Activated CD4-positive, alpha-beta T cell treated with anti-CD3 and anti-CD28 coated beads, Interleukin-2, amount 10 ng/mL, durations not matched to agents 24 days and 14 days (primary cell): ENCODE data around the gene ARL3. TPM values are rescaled to one million over a fixed set of nuclear protein-coding genes. Genes with fewer than 3 reads are reported as not detected.

Source experiments
- DNase-seq: peaks from one replicate; pipeline ENCODE4 v3.0.0; 2022
- H3K27ac Mint-ChIP-seq: one replicate; pipeline ENCODE4 v1.8.0; 2022; ENCODE audit warnings: mild to moderate bottlenecking, mixed read lengths
- H3K27me3 Mint-ChIP-seq: one replicate; pipeline ENCODE4 v1.8.0; 2022; ENCODE audit warnings: mixed read lengths
- H3K36me3 Mint-ChIP-seq: one replicate; pipeline ENCODE4 v1.8.0; 2022; ENCODE audit warnings: low read depth, mild to moderate bottlenecking, mixed read lengths
- H3K4me1 Mint-ChIP-seq: one replicate; pipeline ENCODE4 v1.8.0; 2021; ENCODE audit warnings: mixed read lengths
- H3K4me3 Mint-ChIP-seq: one replicate; pipeline ENCODE4 v1.8.0; 2022; ENCODE audit warnings: mild to moderate bottlenecking, moderate library complexity, mixed read lengths
- H3K9me3 Mint-ChIP-seq: one replicate; pipeline ENCODE4 v1.8.0; 2021; ENCODE audit warnings: mixed read lengths
- intact Hi-C: fragments of 100-400 bp; cut with micrococcal nuclease; formaldehyde crosslinking; loops from one replicate; pipeline ENCODE4 v1.15.1; 2023
- total RNA-seq: library from RNA; stranded (reverse); gene quantifications from 2 replicates; pipeline ENCODE4 v1.2.3, GENCODE V29; 2022

ARL3 gene
- total RNA-seq, 1 donor from 2014 or later: 6.4 TPM

GRCh38 chr10:102654969-102655368 lies 59.2 kb downstream of the ARL3 start:
- Mint-ChIP-seq H3K27me3 (no peaks in the 10 kb centered on the region), H3K4me1 (peaks cover 60% of the 10 kb centered on the region), H3K4me3 (no peak overlapping the region), H3K27ac (no peak overlapping the region), H3K36me3 (peaks cover 53% of the 10 kb centered on the region), H3K9me3 (no peaks in the 10 kb centered on the region)
- DNase-seq: no peak
- intact Hi-C loops: no loop called here

- peaks cover 53% of the 10 kb centered on the region for H3K36me3 Mint-ChIP-seq
- H3K4me1 Mint-ChIP-seq: peaks cover 60% of the 10 kb centered on the region
- intact Hi-C loops: no loop called here
These were observed 59.6 kb downstream of the ARL3 start for GRCh38 chr10:102654566-102654965.

GRCh38 chr10:102653060-102653459 lies 61.1 kb downstream of the ARL3 start:
- Mint-ChIP-seq H3K27ac (peak overlapping the region; percentile 89), H3K27me3 (no peaks in the 10 kb centered on the region), H3K4me1 (peaks cover 65% of the 10 kb centered on the region), H3K36me3 (peaks cover 51% of the 10 kb centered on the region), H3K9me3 (no peaks in the 10 kb centered on the region), H3K4me3 (peak overlapping the region; percentile 75)
- no peak for DNase-seq
- intact Hi-C loops: no loop called here

More at GRCh38 chr10:102654566-102654965, 59.6 kb downstream of the ARL3 start:
- Mint-ChIP-seq H3K4me3 (no peak overlapping the region), H3K9me3 (no peaks in the 10 kb centered on the region), H3K27me3 (no peaks in the 10 kb centered on the region), H3K27ac (peak overlapping the region; percentile 42)
- no peak for DNase-seq

GRCh38 chr10:102652170-102652916 lies 61.9 kb downstream of the ARL3 start:
- Mint-ChIP-seq H3K4me1 (peaks cover 67% of the 10 kb centered on the region), H3K27me3 (no peaks in the 10 kb centered on the region), H3K27ac (peak overlapping the region; percentile 89), H3K4me3 (peak overlapping the region; percentile 75), H3K9me3 (no peaks in the 10 kb centered on the region), H3K36me3 (peaks cover 49% of the 10 kb centered on the region)
- peak; percentile 71 for DNase-seq
- intact Hi-C loops: loop anchor here (1.0 kb wide), 1 partner anchor 9 kb away; no protein-coding TSS in a partner anchor

- Mint-ChIP-seq H3K4me1 (peaks cover 72% of the 10 kb centered on the region), H3K27me3 (no peaks in the 10 kb centered on the region), H3K27ac (peak overlapping the region; percentile 89), H3K36me3 (peaks cover 47% of the 10 kb centered on the region), H3K9me3 (no peaks in the 10 kb centered on the region), H3K4me3 (peak overlapping the region; percentile 75)
- intact Hi-C loops: loop anchor here (1.0 kb wide), 1 partner anchor 10 kb away; no protein-coding TSS in a partner anchor
- no peak for DNase-seq
These were observed 62.6 kb downstream of the ARL3 start for GRCh38 chr10:102651455-102652169.

GRCh38 chr10:102650655-102651454 lies 63.3 kb downstream of the ARL3 start:
- H3K9me3 Mint-ChIP-seq: no peaks in the 10 kb centered on the region
- peak overlapping the region; percentile 75 for H3K4me3 Mint-ChIP-seq
- no peak for DNase-seq
- peak overlapping the region; percentile 89 for H3K27ac Mint-ChIP-seq
- peaks cover 49% of the 10 kb centered on the region for H3K36me3 Mint-ChIP-seq
- H3K27me3 Mint-ChIP-seq: no peaks in the 10 kb centered on the region
- intact Hi-C loops: no loop called here
- peaks cover 77% of the 10 kb centered on the region for H3K4me1 Mint-ChIP-seq

GRCh38 chr10:102649797-102650654 lies 64.2 kb downstream of the ARL3 start:
- Mint-ChIP-seq H3K9me3 (no peaks in the 10 kb centered on the region), H3K27me3 (no peaks in the 10 kb centered on the region), H3K36me3 (peaks cover 51% of the 10 kb centered on the region), H3K27ac (peak overlapping the region; percentile 70), H3K4me1 (peaks cover 77% of the 10 kb centered on the region), H3K4me3 (peak overlapping the region; percentile 96)
- intact Hi-C loops: loop anchor here (5.0 to 10.0 kb wide), 4 partner anchors 198 to 833 kb away; partner anchors contain the start of genes C10orf95, CUEDC2, NOLC1 and OGA
- no peak for DNase-seq

GRCh38 chr10:102648889-102649796 lies 65.1 kb downstream of the ARL3 start:
- intact Hi-C loops: loop anchor here (5.0 to 10.0 kb wide), 4 partner anchors 197 to 832 kb away; partner anchors contain the start of genes C10orf95, CUEDC2, NOLC1 and OGA
- Mint-ChIP-seq H3K4me1 (peaks cover 72% of the 10 kb centered on the region), H3K27me3 (no peaks in the 10 kb centered on the region), H3K4me3 (peak overlapping the region; percentile 96), H3K9me3 (no peaks in the 10 kb centered on the region), H3K36me3 (peaks cover 48% of the 10 kb centered on the region), H3K27ac (peak overlapping the region; percentile 79)
- peak; percentile 79 for DNase-seq

- H3K9me3 Mint-ChIP-seq: no peaks in the 10 kb centered on the region
- H3K4me3 Mint-ChIP-seq: peak overlapping the region; percentile 96
- H3K27me3 Mint-ChIP-seq: no peaks in the 10 kb centered on the region
- peak; percentile 67 for DNase-seq
- H3K36me3 Mint-ChIP-seq: peaks cover 42% of the 10 kb centered on the region
- H3K4me1 Mint-ChIP-seq: peaks cover 65% of the 10 kb centered on the region
- peak overlapping the region; percentile 79 for H3K27ac Mint-ChIP-seq
- intact Hi-C loops: loop anchor here (5.0 to 10.0 kb wide), 4 partner anchors 196 to 831 kb away; partner anchors contain the start of genes C10orf95, CUEDC2, NOLC1 and OGA
These were observed 65.8 kb downstream of the ARL3 start for GRCh38 chr10:102648269-102648888.

- H3K4me3 Mint-ChIP-seq: peak overlapping the region; percentile 96
- H3K27me3 Mint-ChIP-seq: no peaks in the 10 kb centered on the region
- H3K4me1 Mint-ChIP-seq: peaks cover 58% of the 10 kb centered on the region
- H3K9me3 Mint-ChIP-seq: no peaks in the 10 kb centered on the region
- peak; percentile 59 for DNase-seq
- intact Hi-C loops: loop anchor here (2.0 to 10.0 kb wide), 5 partner anchors 27 to 830 kb away; partner anchors contain the start of genes C10orf95, CUEDC2, NOLC1 and OGA
- H3K27ac Mint-ChIP-seq: peak overlapping the region; percentile 99
- peaks cover 37% of the 10 kb centered on the region for H3K36me3 Mint-ChIP-seq
These were observed 66.5 kb downstream of the ARL3 start for GRCh38 chr10:102647443-102648268.
